KBM-7 (cell line): ENCODE measurements around the gene FBXO31.

ENCODE experiments used
- DNase-seq: peaks from one replicate; pipeline ENCODE4 v3.0.0-alpha.2; 2015
- in situ Hi-C: fragments of 300-500 bp; cut with MboI; formaldehyde crosslinking; loops from 2 replicates; pipeline ENCODE4 v1.14.3; 2020; ENCODE audit warnings: low sequenced_read_pairs, low pct_unique_long_range_greater_than_20kb, mixed read lengths

Gene FBXO31

DNA sequence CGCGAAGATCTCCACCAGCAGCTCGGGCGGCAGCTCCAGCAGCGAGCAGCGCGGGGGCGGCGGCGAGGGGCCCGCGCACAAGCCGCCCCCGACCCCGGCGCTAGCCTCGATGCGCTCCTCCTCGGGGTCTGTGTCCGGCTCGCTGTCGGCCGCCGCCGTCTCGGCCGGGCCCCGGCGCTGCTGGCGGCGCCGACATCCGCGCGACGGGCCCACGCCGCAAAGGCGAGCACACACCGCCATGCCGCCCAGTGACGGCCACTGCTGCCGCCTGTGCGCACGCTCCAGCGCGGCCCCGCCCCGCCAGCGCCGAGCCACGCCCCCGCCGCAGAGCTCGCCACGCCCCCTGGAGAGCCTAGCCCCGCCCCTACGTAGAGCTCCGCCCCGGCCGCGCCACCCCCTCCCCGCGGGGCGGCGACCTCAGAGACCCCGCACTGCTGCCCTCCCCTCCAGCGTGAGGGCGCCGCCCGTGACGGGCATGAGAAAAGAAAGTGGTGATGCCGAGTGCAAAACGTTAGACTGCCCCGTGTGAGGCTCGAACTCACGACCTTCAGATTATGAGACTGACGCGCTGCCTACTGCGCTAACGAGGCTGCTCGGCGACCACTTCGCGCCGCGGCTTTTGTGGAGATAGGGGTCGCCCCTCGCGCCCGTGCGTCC, at the start of gene FBXO31:
Gene FBXO31 (minus strand): TSS at position 272 of the 657 bp plus-strand sequence. CDS start 32 bp downstream, at position 240.
- DNase-seq, result peak; percentile 92
- in situ Hi-C loops, result no loop called here

DNA sequence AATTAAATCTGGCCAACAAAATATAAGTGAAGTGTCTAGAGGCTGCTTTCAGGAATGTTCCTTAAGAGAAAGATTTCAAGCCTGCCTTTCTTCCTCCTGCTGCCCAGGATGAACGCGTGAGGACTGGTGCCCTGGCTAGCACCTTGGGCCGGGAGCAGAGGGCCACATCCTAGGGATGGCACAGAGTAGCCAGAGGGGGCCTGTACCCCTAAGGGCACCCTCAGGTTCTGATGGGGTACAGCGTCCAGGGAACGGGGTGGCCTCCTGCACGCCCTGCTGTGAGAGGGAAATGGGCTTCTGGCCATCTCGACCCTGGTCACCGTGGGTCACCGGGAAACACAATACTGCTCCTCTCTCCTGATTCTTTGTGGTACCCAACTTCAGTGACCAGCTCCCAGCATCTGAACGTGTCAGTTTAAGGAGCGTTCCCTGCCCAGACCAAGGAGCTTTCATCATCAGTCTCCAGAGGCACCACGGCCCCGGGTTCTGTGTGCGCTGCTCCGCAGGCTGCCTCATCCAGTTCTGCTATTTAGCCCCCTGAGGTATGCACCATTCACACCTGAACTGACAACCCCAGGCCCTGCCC, 48.8 kb upstream of the FBXO31 start:
- no peak for DNase-seq
- in situ Hi-C loops, result no loop called here

DNA sequence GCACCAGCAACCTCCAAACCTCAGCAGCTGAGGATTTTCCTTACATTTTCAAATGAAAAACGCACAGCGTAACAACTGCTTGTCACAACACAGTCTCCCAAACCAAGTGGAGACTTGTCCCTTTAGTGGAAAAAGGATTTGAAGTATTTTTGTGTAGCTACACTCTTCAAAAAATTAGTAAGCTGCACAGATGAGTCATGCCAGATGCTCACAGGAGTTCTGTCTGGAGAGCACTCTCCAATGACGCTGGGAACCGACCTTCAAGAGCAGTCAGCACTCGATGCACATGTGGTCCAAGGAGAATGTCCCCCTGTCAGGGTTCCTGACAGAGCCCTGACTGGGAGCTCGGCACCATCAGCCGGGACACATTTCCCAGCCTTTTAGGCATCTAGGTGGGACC, 48.4 kb upstream of the FBXO31 start:
- no peak for DNase-seq
- in situ Hi-C loops, result no loop called here

- DNase-seq, result no peak
- in situ Hi-C loops, result no loop called here
Observed at GRCh38 chr16:87426423-87427215, 43.0 kb upstream of the FBXO31 start.

DNA sequence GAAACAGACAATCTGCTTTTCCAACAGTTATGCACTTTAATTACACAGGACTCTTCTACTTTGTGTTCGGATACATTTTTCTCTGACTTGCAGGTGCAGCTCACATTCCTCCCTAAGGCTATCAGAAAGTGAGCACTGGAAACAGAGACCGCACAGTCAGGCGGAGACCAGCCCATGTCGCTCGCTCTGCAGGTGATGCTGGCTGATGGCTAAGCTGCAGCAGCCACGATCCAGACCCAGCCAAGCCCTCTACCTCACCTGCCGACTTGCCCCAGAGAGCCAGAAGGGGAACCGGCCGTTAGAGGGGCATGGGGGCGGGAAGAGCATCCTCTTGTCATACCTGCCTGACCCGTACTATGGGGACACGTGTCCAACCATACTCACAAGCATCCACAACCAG, 42.4 kb upstream of the FBXO31 start:
- in situ Hi-C loops, result no loop called here
- no peak for DNase-seq

DNA sequence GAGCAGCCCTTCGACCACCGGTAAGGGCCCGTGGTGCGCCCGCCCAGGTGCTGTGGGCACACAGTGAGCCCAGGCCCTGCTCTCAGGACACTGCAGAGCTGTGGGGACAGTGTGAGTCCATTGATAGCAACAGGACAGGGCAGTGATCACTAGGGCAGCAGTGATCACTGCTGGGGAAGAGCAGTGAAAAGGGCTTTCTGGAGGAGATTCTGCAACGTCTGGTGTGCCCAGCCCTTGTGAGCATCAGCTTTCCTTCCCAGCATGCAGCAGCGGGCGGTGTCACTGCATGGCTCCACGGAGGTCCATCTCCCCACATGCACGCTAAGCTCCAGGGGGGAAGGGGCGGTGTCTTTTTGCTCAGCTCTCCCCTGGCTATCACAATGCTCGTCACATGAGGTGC, 40.7 kb upstream of the FBXO31 start:
- in situ Hi-C loops, result no loop called here
- no peak for DNase-seq

GRCh38 chr16:87423429-87423828, 39.9 kb upstream of the FBXO31 start:
- no peak for DNase-seq
- in situ Hi-C loops, result no loop called here

GRCh38 chr16:87422106-87422505, 38.5 kb upstream of the FBXO31 start:
- in situ Hi-C loops, result no loop called here

DNA sequence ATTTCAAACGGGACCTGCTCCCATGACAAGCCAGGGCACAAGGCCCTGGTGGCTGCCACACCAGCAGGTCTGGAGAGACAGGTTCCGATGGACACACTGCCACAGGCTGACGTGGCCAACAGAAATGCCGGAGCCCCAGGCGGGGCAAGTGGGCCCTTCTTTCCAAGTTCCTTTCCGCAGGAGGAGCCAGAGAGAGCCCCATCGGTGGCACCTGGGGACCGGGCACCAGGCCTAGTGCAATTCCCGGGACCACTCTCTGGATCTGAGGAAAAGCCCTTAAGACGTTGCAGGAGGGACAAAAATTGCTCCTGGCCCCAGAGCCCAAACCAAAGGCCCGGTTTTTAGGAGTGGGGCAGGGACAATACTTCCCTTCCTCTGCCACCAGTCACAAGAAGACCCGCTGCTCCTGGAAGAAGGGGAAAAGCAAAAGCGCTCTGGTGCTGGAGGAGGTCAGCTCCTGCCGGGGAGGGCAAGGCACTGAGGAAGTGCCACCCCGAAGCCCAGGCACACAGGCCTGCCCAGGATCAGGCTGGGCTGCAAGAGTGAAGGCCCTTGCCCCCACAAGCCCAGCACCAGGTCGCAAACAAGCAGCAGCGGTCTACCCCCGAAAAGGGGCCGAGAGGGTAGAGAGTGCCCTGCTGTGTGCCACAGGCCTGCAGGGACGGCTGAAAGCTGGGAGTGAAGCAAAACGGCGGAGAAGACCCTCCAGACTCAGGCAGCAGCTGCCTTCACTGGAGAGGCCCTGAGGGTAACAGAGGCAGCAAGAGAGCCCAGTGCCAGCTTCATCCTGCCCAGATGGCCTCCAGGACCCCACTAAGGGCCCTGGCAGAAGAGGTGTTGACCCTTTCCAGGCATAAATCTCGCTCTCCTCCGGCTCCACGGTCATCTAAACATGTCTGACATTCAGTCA, 37.7 kb upstream of the FBXO31 start:
- no peak for DNase-seq
- in situ Hi-C loops, result no loop called here

More at GRCh38 chr16:87422106-87422505, 38.5 kb upstream of the FBXO31 start:
- DNase-seq, result no peak

GRCh38 chr16:87420026-87421002, 36.7 kb upstream of the FBXO31 start:
- peak; percentile 12 for DNase-seq
- in situ Hi-C loops, result no loop called here

- no peak for DNase-seq
- in situ Hi-C loops, result no loop called here
Observed at GRCh38 chr16:87418644-87419043, 35.1 kb upstream of the FBXO31 start.

DNA sequence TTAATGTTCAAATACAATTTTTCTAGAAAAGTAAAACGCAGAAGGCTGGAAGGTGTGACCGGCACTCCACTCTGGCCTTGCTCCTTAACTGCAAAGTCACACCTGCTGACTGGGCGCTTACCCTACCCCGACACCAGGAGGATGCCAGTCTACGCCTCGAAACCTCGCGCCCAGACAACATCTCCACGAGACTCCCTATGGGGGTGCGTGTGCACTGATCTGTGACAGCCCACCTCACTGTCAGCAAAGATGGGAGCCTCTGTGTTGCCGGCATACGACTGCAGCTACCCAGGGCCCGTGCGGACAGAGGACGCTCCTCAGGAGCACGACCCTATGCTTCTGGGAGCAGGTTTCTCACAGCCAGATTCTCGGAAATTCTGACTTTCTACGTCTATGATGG, 34.6 kb upstream of the FBXO31 start:
- in situ Hi-C loops, result no loop called here

GRCh38 chr16:87417528-87417910, 33.9 kb upstream of the FBXO31 start:
- in situ Hi-C loops, result no loop called here
- no peak for DNase-seq

More for the DNA sequence above, 34.6 kb upstream of the FBXO31 start:
- DNase-seq, result no peak

GRCh38 chr16:87416826-87417527, 33.4 kb upstream of the FBXO31 start:
- in situ Hi-C loops, result no loop called here
- peak; percentile 23 for DNase-seq

- in situ Hi-C loops, result no loop called here
Observed at GRCh38 chr16:87415441-87415840, 31.9 kb upstream of the FBXO31 start.

GRCh38 chr16:87414251-87414680, 30.7 kb upstream of the FBXO31 start:
- in situ Hi-C loops, result no loop called here
- no peak for DNase-seq

More at GRCh38 chr16:87415441-87415840, 31.9 kb upstream of the FBXO31 start:
- no peak for DNase-seq

DNA sequence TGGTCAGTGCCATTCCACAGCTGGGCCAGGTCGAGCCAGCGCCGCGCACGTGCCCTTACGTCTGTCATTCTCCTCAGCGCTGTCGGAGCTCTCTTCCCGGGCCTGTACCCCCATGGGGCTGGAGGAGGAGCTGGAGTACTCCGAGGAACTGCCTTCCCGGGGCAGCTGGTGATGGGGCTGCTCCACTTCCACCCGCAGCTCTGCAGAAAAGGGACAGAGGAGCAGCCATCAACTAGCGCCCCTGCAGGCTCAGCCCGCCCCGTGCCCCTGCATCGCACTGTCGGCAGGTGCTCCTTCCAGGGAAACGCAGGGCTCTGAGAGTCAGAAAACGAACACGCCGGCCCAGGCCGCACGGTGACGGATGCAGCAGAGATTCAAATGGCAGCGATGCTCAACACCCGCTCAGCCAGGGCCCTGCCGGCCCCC, 29.4 kb upstream of the FBXO31 start:
- in situ Hi-C loops, result no loop called here
- no peak for DNase-seq
